ENCODE results near the gene TLR10. TPM values are rescaled to one million over a fixed set of nuclear protein-coding genes. Genes with fewer than 3 reads are reported as not detected.
A peak's percentile ranks its signal among the peaks of the same experiment; 100 is the strongest.

TLR10 gene
- total RNA-seq, 2 experiments from 2014 or later, result not detected

DNA sequence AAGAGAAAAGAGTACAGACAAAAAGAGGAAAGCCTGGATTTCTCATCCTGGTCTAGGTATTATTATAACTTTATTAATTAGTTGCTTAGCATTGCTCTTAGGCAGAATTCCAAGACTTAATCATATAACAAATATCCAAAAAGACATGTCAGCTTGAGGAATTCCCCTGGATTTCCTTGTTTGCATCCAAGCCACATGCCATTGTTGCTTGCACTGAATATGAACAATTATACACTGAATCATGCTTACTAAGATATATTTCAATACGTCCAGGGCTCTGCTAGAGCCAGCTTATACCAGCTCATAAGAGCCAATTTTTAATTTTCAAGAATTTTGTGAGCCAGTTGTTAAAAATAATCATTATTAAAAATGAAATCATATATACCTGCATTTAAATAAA, 5.5 kb upstream of the TLR10 start:
- H3K9me3 Mint-ChIP-seq, result no peaks in the 10 kb centered on the region
- H3K4me1 Mint-ChIP-seq (ENCODE audit: low read depth), result no peaks in the 10 kb centered on the region
- Histone ChIP-seq H3K36me3 (ENCODE audit: insufficient read depth, low read length) (no peaks in the 10 kb centered on the region), H3K4me1 (ENCODE audit: insufficient read depth, low read length) (no peaks in the 10 kb centered on the region), H3K9me3 (ENCODE audit: control insufficient read depth in 1 of 2, insufficient read depth in 1 of 2, low read length in 2 of 2) (peaks cover 4 to 14% of the 10 kb centered on the region in 2 experiments), H3K27me3 (ENCODE audit: control insufficient read depth in 1 of 2, insufficient read depth in 2 of 2, low read length in 2 of 2) (no peaks in the 10 kb centered on the region), H3K27ac (ENCODE audit: low read depth in 1 of 2, low read length in 2 of 2) (no peak overlapping the region), H3K4me3 (ENCODE audit: low read length) (no peak overlapping the region)
- ATAC-seq (ENCODE audit: poor library complexity) (no peak), DNase-seq (no peak)
- H3K27me3 Mint-ChIP-seq, result no peaks in the 10 kb centered on the region
- ChIA-PET POLR2A (no interaction called here), CTCF (no interaction called here)
- no peak overlapping the region for H3K4me3 Mint-ChIP-seq
- H3K36me3 Mint-ChIP-seq (ENCODE audit: low read depth), result peaks cover 9% of the 10 kb centered on the region
- intact Hi-C loops (cut with DNase I, micrococcal nuclease), result no loop called here
- H3K27ac Mint-ChIP-seq, result no peak overlapping the region
- TF ChIP-seq CTCF (IDR thresholded peaks at IDR 0.05), result no peak

- ChIA-PET POLR2A (no interaction called here), CTCF (no interaction called here)
- H3K9me3 ChIP-seq (ENCODE audit: control insufficient read depth in 1 of 2, insufficient read depth in 1 of 2, low read length in 2 of 2), result peaks cover 4 to 10% of the 10 kb centered on the region in 2 experiments
- ATAC-seq (ENCODE audit: poor library complexity) (no peak), DNase-seq (no peak)
- no peak overlapping the region for H3K4me3 ChIP-seq (ENCODE audit: low read length)
- H3K9me3 Mint-ChIP-seq, result no peaks in the 10 kb centered on the region
- H3K27me3 Mint-ChIP-seq, result no peaks in the 10 kb centered on the region
- H3K27ac ChIP-seq (ENCODE audit: low read depth in 1 of 2, low read length in 2 of 2), result no peak overlapping the region
- no peak for TF ChIP-seq CTCF (IDR thresholded peaks at IDR 0.05)
- H3K4me3 Mint-ChIP-seq, result no peak overlapping the region
- intact Hi-C loops (cut with DNase I, micrococcal nuclease), result no loop called here
- H3K36me3 Mint-ChIP-seq (ENCODE audit: low read depth), result peaks cover 9% of the 10 kb centered on the region
- no peak overlapping the region for H3K27ac Mint-ChIP-seq
- no peaks in the 10 kb centered on the region for H3K27me3 ChIP-seq (ENCODE audit: control insufficient read depth in 1 of 2, insufficient read depth in 2 of 2, low read length in 2 of 2)
- H3K4me1 Mint-ChIP-seq (ENCODE audit: low read depth), result peaks cover 2% of the 10 kb centered on the region
- H3K4me1 ChIP-seq (ENCODE audit: insufficient read depth, low read length), result peaks cover 2% of the 10 kb centered on the region
- no peaks in the 10 kb centered on the region for H3K36me3 ChIP-seq (ENCODE audit: insufficient read depth, low read length)
Measured at GRCh38 chr4:38787693-38788092, 4.9 kb upstream of the TLR10 start.

GRCh38 chr4:38785901-38786402, 3.2 kb upstream of the TLR10 start:
- Mint-ChIP-seq H3K9me3 (no peaks in the 10 kb centered on the region), H3K27ac (no peak overlapping the region), H3K27me3 (no peaks in the 10 kb centered on the region), H3K4me3 (no peak overlapping the region), H3K36me3 (ENCODE audit: low read depth) (peaks cover 4% of the 10 kb centered on the region), H3K4me1 (ENCODE audit: low read depth) (peaks cover 6% of the 10 kb centered on the region)
- no peaks in the 10 kb centered on the region for H3K36me3 ChIP-seq (ENCODE audit: insufficient read depth, low read length)
- no peak overlapping the region for H3K27ac ChIP-seq (ENCODE audit: low read depth in 1 of 2, low read length in 2 of 2)
- ATAC-seq (ENCODE audit: poor library complexity), result no peak
- no peak overlapping the region for H3K4me3 ChIP-seq (ENCODE audit: low read length)
- H3K9me3 ChIP-seq (ENCODE audit: control insufficient read depth in 1 of 2, insufficient read depth in 1 of 2, low read length in 2 of 2), result peaks cover 4 to 10% of the 10 kb centered on the region in 2 experiments
- H3K27me3 ChIP-seq (ENCODE audit: control insufficient read depth in 1 of 2, insufficient read depth in 2 of 2, low read length in 2 of 2), result no peaks in the 10 kb centered on the region
- POLR2A ChIA-PET, result no interaction called here
- intact Hi-C loops (cut with DNase I, micrococcal nuclease), result no loop called here
- DNase-seq, result peak in 3 of 14 experiments; percentile 26 to 46 (median 40)
- CTCF ChIA-PET, result no interaction called here
- H3K4me1 ChIP-seq (ENCODE audit: insufficient read depth, low read length), result peaks cover 4% of the 10 kb centered on the region
- no peak for TF ChIP-seq CTCF (IDR thresholded peaks at IDR 0.05)

Measured in CD4-positive, alpha-beta T cell (primary cell).